HFFc6 (cell line): ENCODE results near the gene HDAC9. TPM values are rescaled to one million over a fixed set of nuclear protein-coding genes. Genes with fewer than 3 reads are reported as not detected.

Experiments
- DNase-seq: peaks from one replicate; pipeline ENCODE4 v3.0.0-alpha.2; 2018
- H3K27ac Mint-ChIP-seq: 2 replicates; pipeline ENCODE4 v1.8.0; 2020; ENCODE audit warnings: mild to moderate bottlenecking, mixed read lengths
- H3K27me3 Mint-ChIP-seq: 2 replicates; pipeline ENCODE4 v1.8.0; 2021; ENCODE audit warnings: mild to moderate bottlenecking, moderate library complexity, mixed read lengths; ENCODE audit not compliant: insufficient read depth
- H3K36me3 Mint-ChIP-seq: 2 replicates; pipeline ENCODE4 v1.8.0; 2021; ENCODE audit warnings: low read depth, mixed read lengths
- H3K4me1 Mint-ChIP-seq: 2 replicates; pipeline ENCODE4 v1.8.0; 2020; ENCODE audit warnings: low read depth, mixed read lengths
- H3K4me3 Mint-ChIP-seq: 2 replicates; pipeline ENCODE4 v1.8.0; 2020; ENCODE audit warnings: mild to moderate bottlenecking, moderate library complexity, mixed read lengths
- H3K9me3 Mint-ChIP-seq: 2 replicates; pipeline ENCODE4 v1.8.0; 2020; ENCODE audit warnings: mild to moderate bottlenecking, mixed read lengths
- CTCF ChIP-seq: fragments of 200-600 bp; sonication (generic); IDR thresholded peaks from 2 replicates; pipeline ENCODE4 v1.5.0; 2021; ENCODE audit warnings: antibody characterized with exemption, mild to moderate bottlenecking
- total RNA-seq, 6 experiments: library from RNA; stranded (reverse); fragmentation: NEBNext Ultra II Directional; extraction: Animal tissue kit (Norgen Biotek cat#: 25700); gene quantifications; 2 replicates in 1 of 6; 3 replicates in 5 of 6; pipeline ENCODE4 v1.2.3, GENCODE V29; 2021

Gene HDAC9
- total RNA-seq, 6 experiments from 2014 or later: 11.5 to 29.2 (median 13.2) TPM

GRCh38 chr7:18624459-18624858 lies 128.9 kb downstream of the HDAC9 start:
- no peak overlapping the region for H3K27ac Mint-ChIP-seq
- no peaks in the 10 kb centered on the region for H3K4me1 Mint-ChIP-seq
- no peaks in the 10 kb centered on the region for H3K27me3 Mint-ChIP-seq
- H3K4me3 Mint-ChIP-seq: no peak overlapping the region
- TF ChIP-seq CTCF: no peak
- H3K36me3 Mint-ChIP-seq: no peaks in the 10 kb centered on the region; the same call in 1 of the 2 replicates
- no peaks in the 10 kb centered on the region for H3K9me3 Mint-ChIP-seq
- DNase-seq: no peak

- Mint-ChIP-seq H3K36me3 (peaks cover 5% of the 10 kb centered on the region; the same call in 1 of the 2 replicates), H3K4me1 (no peaks in the 10 kb centered on the region), H3K27me3 (no peaks in the 10 kb centered on the region), H3K9me3 (no peaks in the 10 kb centered on the region), H3K27ac (no peak overlapping the region), H3K4me3 (no peak overlapping the region)
- no peak for DNase-seq
- TF ChIP-seq CTCF: no peak
Measured at GRCh38 chr7:18626086-18626485, 130.5 kb downstream of the HDAC9 start.

GRCh38 chr7:18626717-18627116 lies 131.2 kb downstream of the HDAC9 start:
- Mint-ChIP-seq H3K27me3 (no peaks in the 10 kb centered on the region), H3K27ac (no peak overlapping the region), H3K4me1 (no peaks in the 10 kb centered on the region), H3K9me3 (no peaks in the 10 kb centered on the region), H3K36me3 (peaks cover 5% of the 10 kb centered on the region; the same call in 1 of the 2 replicates), H3K4me3 (no peak overlapping the region)
- TF ChIP-seq CTCF: no peak
- DNase-seq: no peak

- Mint-ChIP-seq H3K36me3 (no peaks in the 10 kb centered on the region), H3K9me3 (no peaks in the 10 kb centered on the region), H3K4me3 (no peak overlapping the region), H3K27ac (no peak overlapping the region), H3K4me1 (peaks cover 14% of the 10 kb centered on the region), H3K27me3 (no peaks in the 10 kb centered on the region)
- no peak for DNase-seq
- TF ChIP-seq CTCF: no peak
Measured at GRCh38 chr7:18637516-18637915, 142.0 kb downstream of the HDAC9 start.

- Mint-ChIP-seq H3K36me3 (no peaks in the 10 kb centered on the region), H3K4me1 (peaks cover 19% of the 10 kb centered on the region), H3K27ac (peak overlapping the region; percentile 70), H3K27me3 (no peaks in the 10 kb centered on the region), H3K4me3 (no peak overlapping the region), H3K9me3 (no peaks in the 10 kb centered on the region)
- TF ChIP-seq CTCF: no peak
- peak; percentile 64 for DNase-seq
Measured at GRCh38 chr7:18638594-18639452, 143.3 kb downstream of the HDAC9 start.
